ENCODE measurements around the gene TANGO6. TPM values are rescaled to one million over a fixed set of nuclear protein-coding genes. Genes with fewer than 3 reads are reported as not detected.
A peak's percentile ranks its signal among the peaks of the same experiment; 100 is the strongest.

Gene TANGO6
- total and polyA plus RNA-seq, 10 of the 15 experiments (the other 5 are each of a cell fraction or from before 2014, with no cell fraction given), result 1.1 to 20.6 (median 11.0) TPM

- TF ChIP-seq, protein P1, sequence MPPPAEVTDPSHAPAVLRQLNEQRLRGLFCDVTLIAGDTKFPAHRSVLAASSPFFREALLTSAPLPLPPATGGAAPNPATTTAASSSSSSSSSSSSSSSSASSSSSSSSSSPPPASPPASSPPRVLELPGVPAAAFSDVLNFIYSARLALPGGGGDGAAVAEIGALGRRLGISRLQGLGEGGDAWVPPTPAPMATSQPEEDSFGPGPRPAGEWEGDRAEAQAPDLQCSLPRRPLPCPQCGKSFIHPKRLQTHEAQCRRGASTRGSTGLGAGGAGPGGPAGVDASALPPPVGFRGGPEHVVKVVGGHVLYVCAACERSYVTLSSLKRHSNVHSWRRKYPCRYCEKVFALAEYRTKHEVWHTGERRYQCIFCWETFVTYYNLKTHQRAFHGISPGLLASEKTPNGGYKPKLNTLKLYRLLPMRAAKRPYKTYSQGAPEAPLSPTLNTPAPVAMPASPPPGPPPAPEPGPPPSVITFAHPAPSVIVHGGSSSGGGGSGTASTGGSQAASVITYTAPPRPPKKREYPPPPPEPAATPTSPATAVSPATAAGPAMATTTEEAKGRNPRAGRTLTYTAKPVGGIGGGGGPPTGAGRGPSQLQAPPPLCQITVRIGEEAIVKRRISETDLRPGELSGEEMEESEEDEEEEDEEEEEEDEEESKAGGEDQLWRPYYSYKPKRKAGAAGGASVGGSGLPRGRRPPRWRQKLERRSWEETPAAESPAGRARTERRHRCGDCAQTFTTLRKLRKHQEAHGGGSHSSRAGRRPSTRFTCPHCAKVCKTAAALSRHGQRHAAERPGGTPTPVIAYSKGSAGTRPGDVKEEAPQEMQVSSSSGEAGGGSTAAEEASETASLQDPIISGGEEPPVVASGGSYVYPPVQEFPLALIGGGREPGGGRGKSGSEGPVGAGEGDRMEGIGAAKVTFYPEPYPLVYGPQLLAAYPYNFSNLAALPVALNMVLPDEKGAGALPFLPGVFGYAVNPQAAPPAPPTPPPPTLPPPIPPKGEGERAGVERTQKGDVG (CRISPR knock-in tag; IDR thresholded peaks at IDR 0.05), result no peak
- TF ChIP-seq BRCA1 (IDR thresholded peaks at IDR 0.05; ENCODE audit: low read depth, low read length) (no peak), ZSCAN29 (IDR thresholded peaks at IDR 0.05) (no peak), RBBP5 (conservative IDR thresholded peaks at IDR 0.05) (no peak), POU2F2 (IDR thresholded peaks at IDR 0.05; ENCODE audit: borderline replicate concordance, low read depth, low read length) (peak; percentile 40; the same call in 1 of the 3 replicates), IRF4 (IDR thresholded peaks at IDR 0.05; ENCODE audit: low read depth, low read length) (no peak), PKNOX1 (IDR thresholded peaks at IDR 0.05) (no peak), IKZF2 (IDR thresholded peaks at IDR 0.05) (no peak), NR2C2 (IDR thresholded peaks at IDR 0.05; ENCODE audit: borderline replicate concordance, control insufficient read depth, insufficient read length, low read depth) (no peak), SMARCA5 (IDR thresholded peaks at IDR 0.05) (no peak), SIN3A (IDR thresholded peaks at IDR 0.05; ENCODE audit: low read depth, low read length) (peak; percentile 77), ZNF207 (IDR thresholded peaks at IDR 0.05; ENCODE audit: borderline replicate concordance) (no peak), HDAC6 (IDR thresholded peaks at IDR 0.05; ENCODE audit: unreplicated experiment) (peak; percentile 52), TARDBP (IDR thresholded peaks at IDR 0.05; ENCODE audit: borderline replicate concordance) (no peak), ASH2L (IDR thresholded peaks at IDR 0.05; ENCODE audit: borderline replicate concordance, low read depth) (peak; percentile 73; the same call in 1 of the 2 replicates), HSF1 (IDR thresholded peaks at IDR 0.05; ENCODE audit: low read depth, low read length) (no peak), TAF1 (IDR thresholded peaks at IDR 0.05; ENCODE audit: borderline replicate concordance, low read depth, low read length) (peak; percentile 64; the same call in 1 of the 2 replicates), NFYB (IDR thresholded peaks at IDR 0.05; ENCODE audit: insufficient read depth, low read depth, low read length) (no peak), USF2 (IDR thresholded peaks at IDR 0.05; ENCODE audit: borderline replicate concordance, low read depth, low read length) (no peak; the same call in 1 of the 2 replicates), ZBED1 (IDR thresholded peaks at IDR 0.05; ENCODE audit: borderline replicate concordance) (no peak), BACH1 (IDR thresholded peaks at IDR 0.05; ENCODE audit: borderline replicate concordance) (peak; percentile 76), RAD21 (IDR thresholded peaks at IDR 0.05; ENCODE audit: insufficient read depth, low read depth, low read length) (no peak), BCL3 (IDR thresholded peaks at IDR 0.05; ENCODE audit: borderline replicate concordance, insufficient read depth, low read depth, low read length, poor library complexity, severe bottlenecking) (no peak)
Observed at GRCh38 chr16:69132424-69133252, 289.3 kb downstream of the TANGO6 start, which contains the start of the genes CHTF8 and UTP4 (continued).
